HCT116 (cell line): ENCODE data around the gene RASSF5. TPM values are rescaled to one million over a fixed set of nuclear protein-coding genes. Genes with fewer than 3 reads are reported as not detected.

ENCODE experiments used
- ATAC-seq: fragments of 200-7000 bp; cut with Tn5 transposase; 2 replicates; pipeline ENCODE4 v1.9.1; 2020; ENCODE audit warnings: mild to moderate bottlenecking, moderate library complexity
- BruUV-seq: library from RNA; stranded (reverse); fragments of 400-500 nt; replicated peaks from 2 replicates; lab custom pipeline; 2021; lab: Mats Ljungman, UMichigan
- CTCF ChIA-PET: fragments of 300-600 bp; sonication (Branson Sonifier 250); formaldehyde crosslinking; loops from one replicate; lab custom pipeline; 2021; ENCODE audit warnings: antibody characterized with exemption; lab: Charles Lee
- POLR2A ChIA-PET: fragments of 300-600, 350-600 bp; sonication (Branson Sonifier 250); formaldehyde crosslinking; loops from one replicate; lab custom pipeline; 2021; ENCODE audit warnings: antibody characterized with exemption; lab: Charles Lee
- RAD21 ChIA-PET, 2 experiments: fragments of 300-600 bp; sonication (Branson Sonifier 250); formaldehyde crosslinking; loops; one replicate each; lab custom pipeline; 2023; ENCODE audit warnings: low total read pairs in 2 of 2; ENCODE audit not compliant: uncharacterized antibody in 2 of 2, unreplicated experiment in 2 of 2, low non-redundant PET in 1 of 2; lab: Charles Lee
- DNase-seq: peaks from one replicate; pipeline ENCODE4 v3.0.0-alpha.2; 2010; ENCODE audit warnings: low read depth, low spot score
- H2AFZ ChIP-seq: fragments of 200-600 bp; shearing (Covaris generic), sonication (generic); 2 replicates; pipeline ENCODE4 v1.6.1; 2017; ENCODE audit warnings: low read depth, mixed run types, mixed read lengths, antibody characterized with exemption, low read length; ENCODE audit not compliant: poor library complexity, severe bottlenecking
- H3K27ac ChIP-seq: 2 replicates; pipeline ENCODE4 v1.5.1; 2012; ENCODE audit warnings: low read depth, low read length
- H3K27me3 ChIP-seq: fragments of 200-600 bp; sonication (generic); 2 replicates; pipeline ENCODE4 v1.6.1; 2016; ENCODE audit warnings: mixed run types, low read length, mixed read lengths; ENCODE audit not compliant: insufficient read depth
- H3K36me3 ChIP-seq, 2 experiments: fragments of 200-500 bp in 1 of 2; fragments of 200-600 bp in 1 of 2; sonication (Bioruptor generic) in 1 of 2; sonication (generic) in 1 of 2; 2 replicates each; pipeline versions ENCODE4 v1.5.1 to v1.6.1; 2014 to 2016; ENCODE audit warnings: low read length in 2 of 2, inconsistent platforms in 1 of 2, mixed read lengths in 1 of 2, mixed run types in 1 of 2; ENCODE audit not compliant: insufficient read depth in 2 of 2, control insufficient read depth in 1 of 2
- H3K4me1 ChIP-seq, 2 experiments: fragments of 200-600 bp in 1 of 2; sonication (generic) in 1 of 2; 2 replicates each; pipeline versions ENCODE4 v1.5.1 to v1.6.1; 2012 to 2017; ENCODE audit warnings: low read length in 2 of 2, inconsistent platforms in 1 of 2, mild to moderate bottlenecking in 1 of 2, mixed read lengths in 1 of 2, mixed run types in 1 of 2, moderate library complexity in 1 of 2; ENCODE audit not compliant: insufficient read depth in 2 of 2, control insufficient read depth in 1 of 2
- H3K4me2 ChIP-seq: fragments of 200-600 bp; sonication (generic); 2 replicates; pipeline ENCODE4 v1.6.1; 2017; ENCODE audit warnings: mixed run types, low read length, mixed read lengths
- H3K4me3 ChIP-seq, 2 experiments: fragments of 200-600 bp in 1 of 2; sonication (generic) in 1 of 2; replicated peaks in 1 of 2; 2 replicates each; pipeline ENCODE4 v1.5.1; 2011 to 2016; ENCODE audit warnings: low read length in 2 of 2, control low read depth in 1 of 2, low read depth in 1 of 2, mild to moderate bottlenecking in 1 of 2, mixed read lengths in 1 of 2, mixed run types in 1 of 2
- H3K79me2 ChIP-seq: fragments of 200-600 bp; sonication (generic); 2 replicates; pipeline ENCODE4 v1.6.1; 2017; ENCODE audit warnings: mild to moderate bottlenecking, mixed run types, low read length, moderate library complexity, mixed read lengths; ENCODE audit not compliant: insufficient read depth
- H3K9ac ChIP-seq: fragments of 200-600 bp; sonication (generic); 2 replicates; pipeline ENCODE4 v1.6.1; 2016; ENCODE audit warnings: low read length, mixed read lengths
- H3K9me2 ChIP-seq: fragments of 200-600 bp; sonication (generic), shearing (Covaris generic); 2 replicates; pipeline ENCODE4 v1.6.1; 2017; ENCODE audit warnings: mixed run types, mild to moderate bottlenecking, moderate library complexity; ENCODE audit not compliant: insufficient read depth
- H3K9me3 ChIP-seq, 2 experiments: fragments of 200-500 bp in 1 of 2; fragments of 200-600 bp in 1 of 2; sonication (Bioruptor generic) in 1 of 2; sonication (generic) in 1 of 2; 2 replicates each; pipeline ENCODE4 v1.6.1; 2014 to 2017; ENCODE audit warnings: low read length in 2 of 2, mixed read lengths in 2 of 2, inconsistent platforms in 1 of 2, low read depth in 1 of 2, mild to moderate bottlenecking in 1 of 2, mixed run types in 1 of 2, moderate library complexity in 1 of 2; ENCODE audit not compliant: control insufficient read depth in 1 of 2, insufficient read depth in 1 of 2
- H4K20me1 ChIP-seq: fragments of 200-600 bp; sonication (generic), shearing (Covaris generic); 2 replicates; pipeline ENCODE4 v1.6.1; 2017; ENCODE audit warnings: mixed run types, mild to moderate bottlenecking, moderate library complexity; ENCODE audit not compliant: insufficient read depth
- CBX3 ChIP-seq: IDR thresholded peaks from 2 replicates; pipeline ENCODE4 v1.6.1; 2012; ENCODE audit warnings: low read depth
- CEBPB ChIP-seq: IDR thresholded peaks from 2 replicates; pipeline ENCODE4 v1.6.1; 2012; ENCODE audit warnings: low read depth
- EGR1 ChIP-seq: IDR thresholded peaks from 2 replicates; pipeline ENCODE4 v1.6.1; 2012; ENCODE audit warnings: low read depth
- ELF1 ChIP-seq: IDR thresholded peaks from 2 replicates; pipeline ENCODE4 v1.6.1; 2012; ENCODE audit warnings: low read depth, borderline replicate concordance
- EZH2 ChIP-seq: fragments of 200-600 bp; sonication (generic); IDR thresholded peaks from 2 replicates; pipeline ENCODE4 v1.6.1; 2017; ENCODE audit warnings: antibody characterized with exemption, mixed run types
- FOSL1 ChIP-seq: IDR thresholded peaks from 2 replicates; pipeline ENCODE4 v1.6.1; 2012; ENCODE audit warnings: low read depth
- JUND ChIP-seq: IDR thresholded peaks from 2 replicates; pipeline ENCODE4 v1.6.1; 2012
- POLR2A ChIP-seq: IDR thresholded peaks from 2 replicates; pipeline ENCODE4 v1.7.0; 2011; ENCODE audit warnings: borderline replicate concordance; ENCODE audit not compliant: insufficient read depth, insufficient read length; ENCODE audit errors: extremely low read depth
- SIN3A ChIP-seq: IDR thresholded peaks from 2 replicates; pipeline ENCODE4 v1.6.1; 2012; ENCODE audit warnings: low read depth
- SP1 ChIP-seq: IDR thresholded peaks from 2 replicates; pipeline ENCODE4 v1.6.1; 2012; ENCODE audit warnings: low read depth
- YY1 ChIP-seq: IDR thresholded peaks from 2 replicates; pipeline ENCODE4 v1.6.1; 2011; ENCODE audit warnings: low read length, low read depth, moderate library complexity, mild to moderate bottlenecking; ENCODE audit not compliant: insufficient replicate concordance; ENCODE audit errors: extremely low read depth
- intact Hi-C: fragments of 100-400 bp; cut with micrococcal nuclease; formaldehyde crosslinking; loops from 2 replicates; pipeline ENCODE4 v1.10.0; 2022
- total RNA-seq: library from RNA; stranded (reverse); gene quantifications from one replicate; pipeline ENCODE4 v1.2.1, GENCODE V29; 2021; ENCODE audit not compliant: unreplicated experiment
- TF ChIP-seq, protein P1 (sequence below): IDR thresholded peaks from 2 replicates; pipeline ENCODE4 v1.6.1; 2011; ENCODE audit warnings: mild to moderate bottlenecking, low read length, moderate library complexity; ENCODE audit not compliant: insufficient replicate concordance; ENCODE audit errors: extremely low read depth

Gene RASSF5
- total RNA-seq, 1 experiment from 2014 or later, result 5.4 TPM

DNA sequence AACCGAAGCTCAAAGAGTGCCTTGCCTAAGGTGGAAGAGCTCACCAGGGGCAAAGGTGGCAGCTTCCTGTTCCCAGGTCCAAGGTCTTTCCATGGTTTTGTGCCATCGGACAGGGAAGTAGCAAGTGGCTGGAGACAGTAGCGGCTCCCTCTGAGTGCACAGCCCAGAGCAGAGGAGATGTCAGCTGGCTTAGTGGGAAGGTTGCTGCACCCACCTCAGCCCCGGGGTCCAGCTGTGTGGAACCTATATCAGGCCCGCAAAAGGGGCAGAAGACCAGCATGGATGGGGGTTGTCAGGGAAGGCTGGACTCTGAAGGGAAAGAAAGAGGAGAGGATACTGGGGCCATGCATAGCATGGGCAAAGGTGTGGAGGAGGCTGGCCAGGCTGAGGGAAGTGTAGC lies 30.2 kb upstream of the RASSF5 start:
- H3K79me2 ChIP-seq, result no peaks in the 10 kb centered on the region
- RAD21 ChIA-PET, result no interaction called here
- no peaks in the 10 kb centered on the region for H3K9me3 ChIP-seq
- no peaks in the 10 kb centered on the region for H4K20me1 ChIP-seq
- no peak overlapping the region for H3K27ac ChIP-seq
- TF ChIP-seq POLR2A (no peak), FOSL1 (no peak), SP1 (no peak), CEBPB (no peak), SIN3A (no peak), EGR1 (no peak), EZH2 (no peak), YY1 (no peak)
- no peak for DNase-seq
- intact Hi-C loops, result loop anchor here (5.0 kb wide), 2 partner anchors 435 to 505 kb away; no protein-coding TSS in a partner anchor
- no TSS peak for BruUV-seq
- no peak for ATAC-seq
- H3K4me2 ChIP-seq, result no peak overlapping the region
- H3K4me1 ChIP-seq, result peaks cover 0 to 7% of the 10 kb centered on the region in 2 experiments; a peak in 1 of 4 replicates
- no peaks in the 10 kb centered on the region for H3K27me3 ChIP-seq
- H2AFZ ChIP-seq, result no peak overlapping the region
- POLR2A ChIA-PET, result no interaction called here
- H3K4me3 ChIP-seq, result no peak overlapping the region
- H3K9ac ChIP-seq, result no peak overlapping the region
- CTCF ChIA-PET, result no interaction called here
- no peaks in the 10 kb centered on the region for H3K36me3 ChIP-seq
- no peaks in the 10 kb centered on the region for H3K9me2 ChIP-seq

DNA sequence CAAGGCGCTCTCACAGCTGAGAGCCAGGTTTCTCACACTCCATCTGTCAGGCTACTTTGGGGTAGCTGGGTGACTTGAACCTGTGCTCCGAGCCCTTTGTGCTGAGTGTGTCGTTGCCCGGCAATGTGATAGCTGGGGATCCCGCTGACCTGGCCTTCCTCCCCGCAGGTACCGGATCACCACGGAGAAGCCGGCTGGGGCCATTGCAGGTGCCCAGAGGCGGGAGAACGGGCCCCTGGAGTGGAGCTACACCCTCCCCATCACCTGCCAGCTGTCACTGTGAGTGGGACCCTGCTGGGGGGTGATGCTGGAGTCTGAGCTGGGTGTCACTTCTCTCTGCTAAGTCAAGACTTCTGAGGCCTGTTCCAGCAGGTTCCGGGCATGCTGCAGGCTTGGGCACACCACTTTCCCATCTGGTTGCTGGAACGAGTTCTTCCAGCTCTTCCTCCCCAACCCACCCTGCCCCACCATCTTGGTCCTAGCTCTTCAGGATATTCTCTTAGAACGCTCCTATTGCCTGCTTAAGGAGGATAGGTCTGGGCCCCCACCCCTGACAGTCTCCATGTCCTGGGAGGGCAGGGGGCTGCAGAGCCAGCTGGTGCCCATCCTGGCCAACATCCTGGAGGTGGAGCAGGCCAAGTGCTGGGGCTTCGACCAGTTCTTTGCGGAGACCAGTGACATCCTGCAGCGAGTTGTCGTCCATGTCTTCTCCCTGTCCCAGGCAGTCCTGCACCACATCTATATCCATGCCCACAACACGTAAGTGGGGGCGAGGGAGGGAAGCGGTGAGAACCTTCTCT lies 29.6 kb upstream of the RASSF5 start:
- DNase-seq (no peak), ATAC-seq (no peak)
- Histone ChIP-seq H3K9me3 (no peaks in the 10 kb centered on the region), H3K27me3 (no peaks in the 10 kb centered on the region), H3K27ac (no peak overlapping the region), H3K4me1 (peaks cover 0 to 6% of the 10 kb centered on the region in 2 experiments; a peak in 1 of 4 replicates), H3K9ac (no peak overlapping the region), H3K36me3 (no peaks in the 10 kb centered on the region), H3K4me3 (no peak overlapping the region), H3K4me2 (no peak overlapping the region), H4K20me1 (no peaks in the 10 kb centered on the region), H2AFZ (no peak overlapping the region), H3K9me2 (no peaks in the 10 kb centered on the region), H3K79me2 (no peaks in the 10 kb centered on the region)
- ChIA-PET CTCF (interaction anchor here (0.6 kb wide), 1 partner anchor 106 kb away, joined by 3 read pairs; no protein-coding TSS in a partner anchor), POLR2A (no interaction called here), RAD21 (no interaction called here)
- no peak for TF ChIP-seq ELF1
- TF ChIP-seq, protein P1, sequence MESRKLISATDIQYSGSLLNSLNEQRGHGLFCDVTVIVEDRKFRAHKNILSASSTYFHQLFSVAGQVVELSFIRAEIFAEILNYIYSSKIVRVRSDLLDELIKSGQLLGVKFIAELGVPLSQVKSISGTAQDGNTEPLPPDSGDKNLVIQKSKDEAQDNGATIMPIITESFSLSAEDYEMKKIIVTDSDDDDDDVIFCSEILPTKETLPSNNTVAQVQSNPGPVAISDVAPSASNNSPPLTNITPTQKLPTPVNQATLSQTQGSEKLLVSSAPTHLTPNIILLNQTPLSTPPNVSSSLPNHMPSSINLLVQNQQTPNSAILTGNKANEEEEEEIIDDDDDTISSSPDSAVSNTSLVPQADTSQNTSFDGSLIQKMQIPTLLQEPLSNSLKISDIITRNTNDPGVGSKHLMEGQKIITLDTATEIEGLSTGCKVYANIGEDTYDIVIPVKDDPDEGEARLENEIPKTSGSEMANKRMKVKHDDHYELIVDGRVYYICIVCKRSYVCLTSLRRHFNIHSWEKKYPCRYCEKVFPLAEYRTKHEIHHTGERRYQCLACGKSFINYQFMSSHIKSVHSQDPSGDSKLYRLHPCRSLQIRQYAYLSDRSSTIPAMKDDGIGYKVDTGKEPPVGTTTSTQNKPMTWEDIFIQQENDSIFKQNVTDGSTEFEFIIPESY, result no peak
- TF ChIP-seq EGR1, result no peak
- no peak for TF ChIP-seq CBX3
- TF ChIP-seq JUND, result no peak
- TF ChIP-seq SP1, result no peak
- BruUV-seq, result no TSS peak
- intact Hi-C loops, result loop anchor here (5.0 kb wide), 2 partner anchors 435 to 505 kb away; no protein-coding TSS in a partner anchor
